NT2/D1 (cell line): ENCODE data around the gene AEBP1.

Experiments used
- DNase-seq: peaks from one replicate; pipeline ENCODE4 v3.0.0-alpha.2; 2011; ENCODE audit warnings: low read depth, low spot score
- H3K27me3 ChIP-seq: 2 replicates; pipeline ENCODE4 v1.6.0; 2011; ENCODE audit warnings: mild to moderate bottlenecking; ENCODE audit not compliant: insufficient read length, insufficient read depth
- H3K36me3 ChIP-seq: 2 replicates; pipeline ENCODE4 v1.6.1; 2011; ENCODE audit warnings: mild to moderate bottlenecking, low read length, mixed read lengths; ENCODE audit not compliant: insufficient read depth, insufficient read length
- H3K4me1 ChIP-seq: 2 replicates; pipeline ENCODE4 v1.5.1; 2011; ENCODE audit not compliant: insufficient read depth, insufficient read length
- H3K4me3 ChIP-seq: 2 replicates; pipeline ENCODE4 v1.5.1; 2011; ENCODE audit warnings: low read depth; ENCODE audit not compliant: insufficient read length
- H3K9ac ChIP-seq: 2 replicates; pipeline ENCODE4 v1.6.0; 2011; ENCODE audit warnings: low read depth; ENCODE audit not compliant: insufficient read length
- H3K9me3 ChIP-seq: 2 replicates; pipeline ENCODE4 v1.5.1; 2011; ENCODE audit warnings: mild to moderate bottlenecking, low read length; ENCODE audit not compliant: insufficient read depth
- SUZ12 ChIP-seq: IDR thresholded peaks from 2 replicates; pipeline ENCODE4 v1.6.1; 2011; ENCODE audit not compliant: insufficient read length, insufficient read depth; ENCODE audit errors: extremely low read depth
- YY1 ChIP-seq: IDR thresholded peaks from 2 replicates; pipeline ENCODE4 v1.6.1; 2011; ENCODE audit not compliant: insufficient read length, insufficient read depth
- ZNF274 ChIP-seq: IDR thresholded peaks from 2 replicates; pipeline ENCODE4 v1.6.1; 2011; ENCODE audit warnings: mild to moderate bottlenecking, low read depth, low read length

AEBP1 gene

DNA sequence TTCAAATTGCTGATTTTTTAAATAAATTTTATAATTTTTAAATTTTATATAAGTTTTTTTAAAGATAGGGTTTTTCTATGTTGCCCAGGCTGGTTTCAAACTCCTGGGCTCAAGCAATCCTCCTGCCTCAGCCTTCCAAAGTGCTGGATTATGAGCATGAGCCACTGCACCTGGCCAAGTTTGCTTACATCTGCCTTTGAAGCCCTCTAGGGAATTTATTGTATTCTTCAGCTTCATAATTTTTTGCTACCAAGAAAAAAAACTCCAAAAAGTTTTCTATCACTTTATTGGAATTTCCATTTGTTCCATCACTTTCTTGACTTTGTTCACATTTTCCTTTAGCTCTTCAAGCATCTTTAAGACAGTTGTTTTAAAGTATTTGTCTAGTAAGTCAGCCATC, 23.0 kb downstream of the AEBP1 start:
- Histone ChIP-seq H3K4me3 (no peak overlapping the region), H3K27me3 (peaks cover 6% of the 10 kb centered on the region), H3K9me3 (peaks cover 13% of the 10 kb centered on the region; the same call in 1 of the 2 replicates), H3K36me3 (peaks cover 1% of the 10 kb centered on the region), H3K4me1 (peaks cover 14% of the 10 kb centered on the region), H3K9ac (no peak overlapping the region)
- DNase-seq, result no peak
- TF ChIP-seq YY1 (no peak), SUZ12 (no peak), ZNF274 (no peak)

DNA sequence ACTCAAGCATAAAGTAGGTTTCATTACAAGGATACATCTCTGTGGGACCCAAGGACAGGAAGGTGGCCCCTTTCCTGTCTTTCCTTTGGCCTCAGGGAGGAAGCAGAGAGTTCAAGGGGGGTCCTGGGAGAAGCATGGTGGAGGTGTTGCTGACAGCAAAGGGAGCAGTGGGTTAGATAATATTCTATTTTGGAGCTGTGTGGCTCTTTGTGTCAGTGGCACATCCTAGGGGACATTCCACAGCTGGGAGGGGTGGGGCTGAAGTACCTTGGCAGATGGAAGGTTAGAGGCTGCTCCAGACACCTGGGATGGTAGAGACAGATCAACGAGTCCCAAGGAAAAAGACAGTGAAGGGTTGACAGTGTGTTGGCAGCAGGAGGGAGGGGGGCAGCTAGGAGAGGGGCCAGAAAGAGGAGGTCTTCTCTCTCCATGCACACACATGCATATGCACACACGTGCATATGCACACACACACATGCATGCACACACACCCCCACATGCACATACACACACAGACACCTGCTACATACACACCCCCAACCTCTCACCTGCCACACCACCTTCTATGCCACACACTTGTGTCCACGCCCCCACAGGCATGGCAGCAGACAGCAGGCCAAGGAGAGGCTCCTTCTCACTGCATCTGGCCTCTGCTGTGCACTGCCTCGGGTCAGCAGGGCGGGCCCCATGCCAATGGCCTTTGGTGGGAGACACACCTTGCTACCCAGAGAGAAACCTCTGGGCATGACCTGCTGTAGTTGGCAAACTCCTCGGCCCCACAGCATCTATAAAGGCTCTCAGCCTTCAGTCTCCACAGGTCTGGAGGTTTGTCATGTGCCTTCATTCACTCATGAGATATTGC, 24.8 kb downstream of the AEBP1 start:
- peaks cover 17% of the 10 kb centered on the region for H3K4me1 ChIP-seq
- H3K9ac ChIP-seq, result no peak overlapping the region
- TF ChIP-seq ZNF274 (no peak), YY1 (no peak), SUZ12 (no peak)
- peaks cover 13% of the 10 kb centered on the region; the same call in 1 of the 2 replicates for H3K9me3 ChIP-seq
- no peaks in the 10 kb centered on the region for H3K36me3 ChIP-seq
- peaks cover 6% of the 10 kb centered on the region for H3K27me3 ChIP-seq
- DNase-seq, result no peak
- H3K4me3 ChIP-seq, result no peak overlapping the region

DNA sequence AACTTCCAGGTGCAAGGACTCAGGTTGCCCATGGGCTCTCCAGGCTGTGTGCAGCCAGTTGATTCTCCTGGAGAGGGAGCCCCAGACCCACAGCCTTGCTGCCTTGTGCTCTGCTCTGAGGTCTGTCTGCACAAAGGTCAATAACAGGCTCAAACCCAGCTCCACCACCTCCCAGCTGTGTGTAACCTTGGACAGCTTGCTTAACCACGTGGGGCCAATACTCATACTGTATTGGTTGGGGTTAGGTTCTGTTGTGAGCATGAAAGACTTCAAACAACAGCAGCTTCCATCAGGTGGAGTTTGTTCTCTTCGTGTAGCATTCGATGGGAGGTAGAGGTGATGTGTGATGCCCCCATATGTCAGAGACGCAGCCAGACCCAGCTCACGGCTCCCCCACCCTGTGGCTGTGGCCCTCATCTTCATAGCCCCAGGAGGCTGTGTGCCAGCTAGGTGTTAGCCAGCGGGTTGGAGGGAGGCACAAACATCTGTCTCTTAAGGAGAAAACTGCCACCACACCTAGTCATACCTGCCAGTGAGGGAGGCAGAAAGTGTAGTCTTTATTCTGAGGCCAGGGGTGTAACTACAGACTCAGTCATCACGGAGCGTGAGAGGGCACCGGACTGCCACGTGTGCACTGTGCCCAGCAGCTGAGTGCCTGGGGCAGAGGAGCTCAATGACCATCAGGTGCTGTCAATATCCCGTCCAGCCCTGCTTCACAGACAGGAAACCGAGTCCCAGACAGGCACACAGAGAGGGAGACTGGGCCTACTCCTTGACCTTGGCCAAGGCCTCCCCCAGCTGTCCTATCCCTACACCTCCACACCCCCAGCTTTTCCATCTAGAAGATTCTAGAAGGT, 27.3 kb downstream of the AEBP1 start:
- H3K4me1 ChIP-seq, result peaks cover 17% of the 10 kb centered on the region
- TF ChIP-seq YY1, result no peak
- TF ChIP-seq SUZ12, result no peak
- no peak for TF ChIP-seq ZNF274
- no peak overlapping the region for H3K9ac ChIP-seq
- peaks cover 13% of the 10 kb centered on the region; the same call in 1 of the 2 replicates for H3K9me3 ChIP-seq
- H3K4me3 ChIP-seq, result no peak overlapping the region
- no peaks in the 10 kb centered on the region for H3K36me3 ChIP-seq
- no peaks in the 10 kb centered on the region for H3K27me3 ChIP-seq
- DNase-seq, result peak; percentile 44

DNA sequence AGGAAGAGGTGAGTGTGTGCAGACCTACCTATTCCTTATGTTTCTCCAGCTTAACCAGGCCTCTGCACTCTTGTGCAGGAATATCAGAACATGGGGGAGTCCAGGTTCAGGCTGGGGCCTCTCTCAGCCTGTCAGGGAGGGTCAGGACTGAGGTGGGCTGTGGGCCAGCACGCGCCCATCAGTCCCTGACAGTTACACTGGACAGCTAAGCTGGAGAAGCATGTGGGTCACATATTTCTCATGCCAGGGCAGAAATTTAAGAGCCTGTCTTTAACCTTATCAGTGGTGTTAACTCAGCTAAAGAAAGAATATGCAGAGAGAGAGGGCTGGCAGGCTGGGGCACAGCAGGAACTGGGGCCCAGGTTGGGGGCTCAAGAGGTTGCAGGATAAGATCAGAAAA, 27.9 kb downstream of the AEBP1 start:
- Histone ChIP-seq H3K27me3 (no peaks in the 10 kb centered on the region), H3K9ac (peak overlapping the region; percentile 6), H3K4me1 (peaks cover 17% of the 10 kb centered on the region), H3K9me3 (peaks cover 8% of the 10 kb centered on the region; the same call in 1 of the 2 replicates), H3K36me3 (no peaks in the 10 kb centered on the region), H3K4me3 (no peak overlapping the region)
- no peak for DNase-seq
- TF ChIP-seq YY1 (no peak), SUZ12 (no peak), ZNF274 (no peak)

DNA sequence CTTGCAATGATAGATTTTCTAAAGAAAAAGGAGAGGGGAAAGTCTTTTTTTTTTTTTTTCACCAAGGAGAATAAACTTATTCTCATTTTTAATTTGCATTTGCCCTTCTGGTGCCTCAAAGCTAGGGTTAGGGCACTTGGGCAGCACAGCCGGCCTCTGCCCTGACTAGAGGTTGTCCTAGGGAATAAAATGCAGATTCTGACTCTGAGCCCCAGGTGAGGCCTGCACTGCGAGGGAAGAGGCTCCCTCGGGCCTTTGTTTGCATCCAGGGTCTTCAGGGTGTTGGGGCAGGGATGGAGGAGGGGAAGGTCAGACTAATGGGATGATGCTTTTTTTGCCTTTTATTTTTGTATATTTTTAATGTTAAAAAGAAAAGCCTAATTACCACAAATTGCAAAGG, 29.1 kb downstream of the AEBP1 start:
- Histone ChIP-seq H3K27me3 (no peaks in the 10 kb centered on the region), H3K4me1 (peaks cover 17% of the 10 kb centered on the region), H3K4me3 (no peak overlapping the region), H3K9me3 (no peaks in the 10 kb centered on the region), H3K9ac (no peak overlapping the region), H3K36me3 (no peaks in the 10 kb centered on the region)
- no peak for TF ChIP-seq SUZ12
- no peak for TF ChIP-seq ZNF274
- no peak for TF ChIP-seq YY1
- DNase-seq, result no peak

DNA sequence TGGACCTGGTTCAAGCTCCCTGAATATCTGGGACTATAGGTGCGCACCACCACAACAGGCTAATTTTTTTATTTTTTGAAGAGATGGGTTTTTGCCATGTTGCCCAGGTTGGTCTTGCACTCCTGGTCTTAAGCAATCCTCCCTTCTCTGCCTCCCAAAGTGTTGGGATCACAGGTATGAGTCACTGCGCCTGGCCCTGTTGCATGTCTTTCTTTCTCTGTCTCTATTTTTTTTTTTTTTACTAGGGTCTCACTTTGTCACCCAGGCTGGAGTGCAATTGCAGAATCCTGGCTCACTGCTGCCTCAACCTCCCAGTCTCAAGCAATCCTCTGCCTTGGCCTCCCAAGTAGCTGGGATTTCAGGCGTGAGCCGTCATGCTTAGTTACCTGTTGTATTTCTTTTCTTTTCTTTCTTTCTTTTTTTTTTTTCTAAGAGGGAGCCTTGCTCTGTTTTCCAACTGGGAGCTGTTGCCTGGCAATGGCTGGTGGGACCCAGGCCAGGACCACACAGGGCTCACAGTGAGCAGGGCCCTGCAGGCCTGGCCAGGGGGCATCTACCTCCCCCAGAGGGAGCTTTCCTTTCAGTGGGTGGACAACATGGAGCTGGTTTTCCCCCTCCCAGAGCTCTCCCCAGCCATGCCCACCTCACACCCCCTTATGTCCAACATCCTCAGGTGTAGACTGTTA, 30.9 kb downstream of the AEBP1 start:
- no peaks in the 10 kb centered on the region for H3K27me3 ChIP-seq
- peaks cover 5% of the 10 kb centered on the region for H3K36me3 ChIP-seq
- no peak overlapping the region for H3K4me3 ChIP-seq
- no peak for TF ChIP-seq ZNF274
- no peak for TF ChIP-seq SUZ12
- no peak for TF ChIP-seq YY1
- no peak overlapping the region for H3K9ac ChIP-seq
- no peaks in the 10 kb centered on the region for H3K9me3 ChIP-seq
- H3K4me1 ChIP-seq, result peaks cover 17% of the 10 kb centered on the region
- no peak for DNase-seq

DNA sequence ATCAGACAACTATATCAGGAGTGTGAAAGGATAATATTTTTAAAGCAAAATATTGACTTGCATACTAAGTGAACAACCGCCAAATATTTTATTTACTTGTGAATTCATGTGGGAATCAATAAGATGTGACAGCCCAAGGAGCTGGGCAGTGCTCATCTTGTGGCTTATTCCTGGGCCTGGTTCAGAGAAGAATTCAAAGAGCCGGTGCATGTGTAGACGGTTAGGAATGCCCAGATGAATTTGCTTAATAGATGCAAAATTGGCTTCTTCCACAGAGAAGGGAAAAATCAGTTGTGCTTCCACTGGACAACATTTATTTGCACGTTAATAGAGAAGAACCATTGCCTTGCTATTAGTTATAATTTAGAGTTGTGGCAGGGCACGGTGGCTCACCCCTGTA, 32.6 kb downstream of the AEBP1 start:
- Histone ChIP-seq H3K4me3 (no peak overlapping the region), H3K9me3 (no peaks in the 10 kb centered on the region), H3K4me1 (peaks cover 10% of the 10 kb centered on the region), H3K27me3 (no peaks in the 10 kb centered on the region), H3K9ac (no peak overlapping the region), H3K36me3 (peaks cover 5% of the 10 kb centered on the region)
- TF ChIP-seq YY1, result no peak
- TF ChIP-seq ZNF274, result no peak
- no peak for TF ChIP-seq SUZ12
- no peak for DNase-seq
